NK-92 treated with Interleukin-12 subunit alpha and Interleukin-12 subunit beta, amount 100 ng/mL, for 24 hours (cell line): ENCODE results near the gene CEP70.

Source experiments
- DNase-seq: peaks from one replicate; lab custom pipeline; 2025; lab: John Stamatoyannopoulos, UW

Gene CEP70

DNA sequence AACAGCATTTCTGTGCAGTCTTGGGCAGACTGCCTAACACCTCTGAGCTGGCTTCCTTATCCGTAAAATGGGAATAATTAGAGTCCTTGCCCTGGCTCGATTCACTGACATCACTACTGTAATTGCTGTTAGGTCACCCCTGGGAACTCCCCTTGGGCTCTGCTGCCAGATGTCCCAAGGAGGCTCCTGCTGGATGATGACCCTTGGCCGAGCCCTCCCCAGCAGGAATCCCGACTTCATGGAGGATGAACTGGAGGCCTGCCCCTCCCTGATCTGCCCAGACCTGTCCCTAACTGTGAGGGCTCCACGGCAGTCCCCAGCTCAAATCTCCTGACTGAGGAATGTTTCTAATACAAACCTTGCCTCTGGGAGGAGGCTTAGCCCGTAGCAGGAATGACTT is 141.6 kb downstream of the CEP70 start:
- DNase-seq = no peak

DNA sequence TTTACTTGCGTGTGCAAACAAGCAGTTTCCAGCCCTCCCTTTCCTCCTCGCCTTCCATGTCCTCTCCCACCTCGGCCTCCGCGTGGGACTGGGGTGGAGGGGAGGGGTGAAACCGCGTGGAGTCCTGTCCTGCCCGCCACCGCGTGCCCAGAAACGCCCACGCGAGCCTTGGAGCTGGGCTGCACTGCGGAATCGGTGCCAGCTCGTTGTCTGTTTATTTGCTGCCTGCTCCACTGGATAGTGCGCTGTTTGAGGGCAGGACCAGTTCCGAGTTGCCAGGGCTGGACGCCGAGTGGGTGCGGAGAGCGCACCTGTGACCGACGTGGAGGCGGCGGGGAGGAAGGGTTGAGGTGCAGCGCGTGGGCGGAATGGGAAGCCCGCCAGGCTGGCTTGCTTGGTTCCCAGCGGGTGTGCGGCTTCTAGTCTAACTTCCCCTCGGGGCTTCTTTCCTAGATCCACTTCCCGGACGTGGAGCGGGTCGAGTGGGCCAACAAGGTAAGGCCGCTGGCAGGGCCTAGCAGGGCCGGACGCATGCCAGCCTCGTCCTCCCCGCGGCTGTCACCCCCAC is 142.4 kb downstream of the CEP70 start:
- DNase-seq = no peak

DNA sequence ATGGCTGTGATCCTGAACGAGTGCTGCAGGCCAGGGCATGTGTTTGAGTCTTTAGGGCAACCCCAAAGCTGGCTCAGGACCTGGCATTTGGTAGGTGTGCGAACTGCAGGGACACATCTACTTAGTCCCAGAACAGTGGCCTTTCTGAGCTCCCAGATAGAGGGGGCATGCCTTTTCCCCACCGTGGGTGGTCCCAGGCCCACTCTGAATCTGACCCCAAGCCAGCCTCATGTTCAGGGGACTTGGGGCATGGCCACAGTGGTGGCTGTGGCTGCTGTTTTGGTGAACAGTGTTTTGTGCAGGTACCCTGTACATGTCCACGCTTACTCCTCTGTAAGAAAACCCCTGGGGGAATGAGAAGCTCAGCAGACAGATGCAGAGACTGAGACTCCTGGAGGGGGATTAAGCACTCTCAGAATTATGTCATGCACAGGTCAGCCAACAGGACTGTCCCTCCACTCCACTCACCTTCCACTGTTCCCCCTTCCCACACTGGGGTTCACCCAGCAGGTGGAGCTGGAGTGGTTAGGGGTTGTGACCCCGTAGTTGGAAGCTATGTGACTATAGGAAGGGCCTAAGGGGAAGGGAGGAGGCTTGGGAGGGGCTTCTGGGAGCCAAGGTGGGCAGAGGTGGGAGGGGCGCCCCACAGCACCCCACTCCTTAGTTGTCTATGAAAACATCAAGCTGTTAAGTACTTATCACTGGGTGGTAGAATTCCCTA is 143.2 kb downstream of the CEP70 start:
- DNase-seq = no peak

DNA sequence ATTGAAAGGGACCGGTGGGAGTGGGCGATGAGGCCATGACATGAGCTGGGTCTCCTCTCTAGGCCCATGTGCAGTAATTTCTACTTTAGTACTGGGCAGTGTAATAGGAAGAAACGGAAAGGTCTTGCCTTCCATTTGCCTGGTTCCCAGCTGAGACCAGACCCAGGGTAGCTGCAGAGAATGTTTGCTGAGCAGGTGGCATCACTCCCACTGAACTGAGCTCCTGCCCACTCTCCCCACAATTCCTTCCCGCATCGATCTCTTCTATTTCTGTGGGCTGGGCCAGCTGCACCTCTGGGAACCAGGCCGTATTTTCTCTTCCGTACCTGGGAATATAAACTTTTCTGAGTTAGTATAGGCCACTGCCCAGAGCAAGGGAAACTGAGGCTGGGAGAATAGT is 143.9 kb downstream of the CEP70 start:
- no peak for DNase-seq

DNA sequence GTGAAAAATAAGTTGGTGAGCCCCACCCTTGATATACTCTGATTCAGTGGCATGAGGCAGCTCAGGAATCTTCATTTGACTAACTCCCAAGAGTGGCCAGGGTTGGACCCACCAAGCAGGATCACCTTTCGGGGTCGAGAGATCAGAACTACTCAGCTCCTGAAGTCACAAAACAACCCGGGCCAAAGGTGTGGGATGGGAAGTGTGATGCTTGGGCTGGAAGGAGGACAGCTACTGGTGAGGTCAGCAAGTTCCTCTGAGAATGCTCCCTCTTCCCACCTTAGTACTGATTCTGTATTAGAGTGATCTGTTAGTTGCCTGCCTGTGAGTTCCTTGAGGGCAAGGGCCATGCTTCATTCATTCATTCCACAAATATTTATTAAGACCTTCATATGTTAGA is 144.6 kb downstream of the CEP70 start:
- no peak for DNase-seq

DNA sequence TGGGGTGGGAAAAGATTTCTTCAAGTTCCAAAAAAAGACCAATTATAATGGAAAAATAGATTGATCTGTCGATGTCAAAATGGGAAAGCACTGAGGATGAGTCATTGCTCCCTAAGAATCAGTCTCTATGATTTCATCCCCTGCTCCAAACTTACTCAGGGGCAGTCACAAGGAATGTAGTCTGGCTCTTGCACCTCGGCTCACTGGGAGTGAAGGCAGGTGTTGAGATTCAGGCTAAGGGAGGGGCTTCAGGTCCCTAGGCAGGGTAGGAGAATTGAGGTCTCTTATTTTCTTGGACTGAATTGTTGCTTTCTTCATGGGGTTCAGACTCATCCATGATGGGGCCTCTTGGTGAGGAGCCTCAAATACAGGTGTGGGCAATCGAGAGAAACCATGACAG is 145.4 kb downstream of the CEP70 start:
- no peak for DNase-seq

DNA sequence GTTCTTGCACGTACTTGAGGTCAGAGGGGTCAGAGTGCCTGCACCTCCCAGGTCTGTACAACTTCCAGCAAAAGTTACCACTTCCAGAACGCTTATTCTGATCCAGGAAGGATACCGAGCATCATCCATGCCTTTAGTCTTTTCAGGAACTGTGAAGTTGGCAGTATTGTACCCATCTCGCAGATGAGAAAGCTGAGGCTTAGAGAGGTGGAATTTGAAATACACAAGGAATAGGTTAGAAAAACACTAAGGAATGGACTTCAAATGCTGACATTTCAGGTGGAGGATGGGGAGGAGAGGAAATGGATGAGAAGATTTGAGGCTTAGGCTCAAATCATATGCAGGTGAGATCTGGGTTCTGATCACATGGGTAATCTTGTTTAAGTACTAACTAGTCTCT is 148.4 kb downstream of the CEP70 start:
- no peak for DNase-seq

DNA sequence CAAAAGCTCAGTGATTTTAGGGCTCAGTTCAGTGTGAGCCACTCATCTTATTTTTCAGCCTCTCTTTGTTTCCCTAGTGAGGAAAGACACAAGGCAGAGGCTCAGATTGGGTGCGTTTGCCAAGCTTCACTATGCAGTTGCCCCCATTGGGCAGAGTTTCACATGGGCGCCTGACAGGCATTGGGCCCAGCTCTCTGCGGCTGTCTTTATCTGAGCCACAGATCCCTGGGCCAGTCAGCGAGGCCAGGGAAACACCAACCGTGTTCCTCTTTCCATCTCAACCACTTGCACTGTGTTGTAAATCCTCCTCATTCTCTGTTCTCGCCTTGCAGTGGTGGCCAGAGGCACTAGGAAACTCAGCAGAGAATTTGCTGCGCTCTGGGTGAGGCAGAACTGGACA is 148.8 kb downstream of the CEP70 start:
- DNase-seq = no peak
